GM20000 (cell line): ENCODE data around the gene CEP112.
"Not testable (repeated sequence)": the region's sequence is repeated elsewhere in the genome, so short reads cannot be mapped to it uniquely, and the experiment has no call there.

ENCODE experiments used
- DNase-seq: peaks from one replicate; pipeline ENCODE4 v3.0.0; 2012; ENCODE audit warnings: low spot score
- TF ChIP-seq, protein P1 (sequence below): IDR thresholded peaks from 2 replicates; pipeline ENCODE4 v1.5.1; 2012; ENCODE audit warnings: mild to moderate bottlenecking, control low read depth; ENCODE audit errors: extremely low read depth, missing control alignments

Gene CEP112

DNA sequence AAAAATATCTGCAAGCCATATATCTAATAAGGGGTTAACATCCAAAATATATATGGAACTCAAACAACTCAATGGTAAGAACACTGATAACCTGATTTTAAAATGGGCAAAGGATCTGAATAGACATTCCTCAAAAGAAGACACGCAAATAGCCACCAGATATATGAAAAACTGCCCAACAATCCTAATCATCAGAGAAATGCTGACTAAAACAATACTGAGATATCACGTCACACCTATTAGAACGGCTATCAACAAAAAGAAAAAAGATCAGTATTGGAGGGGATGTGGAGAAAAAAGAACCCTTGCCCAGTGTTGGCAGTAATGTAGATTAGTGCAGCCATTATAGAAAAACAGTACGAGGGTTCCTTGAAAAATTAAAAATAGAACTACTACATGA is 97.2 kb downstream of the CEP112 start:
- no peak for DNase-seq
- TF ChIP-seq, protein P1, sequence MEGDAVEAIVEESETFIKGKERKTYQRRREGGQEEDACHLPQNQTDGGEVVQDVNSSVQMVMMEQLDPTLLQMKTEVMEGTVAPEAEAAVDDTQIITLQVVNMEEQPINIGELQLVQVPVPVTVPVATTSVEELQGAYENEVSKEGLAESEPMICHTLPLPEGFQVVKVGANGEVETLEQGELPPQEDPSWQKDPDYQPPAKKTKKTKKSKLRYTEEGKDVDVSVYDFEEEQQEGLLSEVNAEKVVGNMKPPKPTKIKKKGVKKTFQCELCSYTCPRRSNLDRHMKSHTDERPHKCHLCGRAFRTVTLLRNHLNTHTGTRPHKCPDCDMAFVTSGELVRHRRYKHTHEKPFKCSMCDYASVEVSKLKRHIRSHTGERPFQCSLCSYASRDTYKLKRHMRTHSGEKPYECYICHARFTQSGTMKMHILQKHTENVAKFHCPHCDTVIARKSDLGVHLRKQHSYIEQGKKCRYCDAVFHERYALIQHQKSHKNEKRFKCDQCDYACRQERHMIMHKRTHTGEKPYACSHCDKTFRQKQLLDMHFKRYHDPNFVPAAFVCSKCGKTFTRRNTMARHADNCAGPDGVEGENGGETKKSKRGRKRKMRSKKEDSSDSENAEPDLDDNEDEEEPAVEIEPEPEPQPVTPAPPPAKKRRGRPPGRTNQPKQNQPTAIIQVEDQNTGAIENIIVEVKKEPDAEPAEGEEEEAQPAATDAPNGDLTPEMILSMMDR: no peak

GRCh38 chr17:66091445-66092080 is 100.4 kb downstream of the CEP112 start:
- TF ChIP-seq, protein P1: no peak
- DNase-seq: no peak

DNA sequence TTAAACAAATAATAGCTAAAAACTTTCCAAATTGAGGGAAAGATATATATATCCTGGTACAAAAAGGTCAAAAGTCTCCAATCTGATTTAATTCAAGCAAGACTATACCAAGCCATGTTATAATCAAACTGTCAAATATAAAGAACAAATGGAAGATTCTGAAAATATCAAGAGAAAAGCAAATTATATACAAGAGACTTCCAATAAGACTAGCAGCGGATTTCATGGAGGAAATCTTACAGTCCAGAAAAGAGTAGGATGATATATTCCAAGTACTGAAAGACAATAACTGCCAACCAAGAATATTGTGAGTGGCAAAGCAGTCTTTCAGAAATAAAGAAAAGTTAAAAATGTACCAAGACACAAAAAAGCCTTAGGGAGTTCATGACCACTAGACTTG is 102.2 kb downstream of the CEP112 start:
- DNase-seq: no peak
- TF ChIP-seq, protein P1: no peak

- TF ChIP-seq, protein P1: no peak
- DNase-seq: no peak
Observed at GRCh38 chr17:66088173-66088572, 103.8 kb downstream of the CEP112 start.

GRCh38 chr17:66087073-66087472 is 104.9 kb downstream of the CEP112 start:
- TF ChIP-seq, protein P1: no peak
- no peak for DNase-seq

DNA sequence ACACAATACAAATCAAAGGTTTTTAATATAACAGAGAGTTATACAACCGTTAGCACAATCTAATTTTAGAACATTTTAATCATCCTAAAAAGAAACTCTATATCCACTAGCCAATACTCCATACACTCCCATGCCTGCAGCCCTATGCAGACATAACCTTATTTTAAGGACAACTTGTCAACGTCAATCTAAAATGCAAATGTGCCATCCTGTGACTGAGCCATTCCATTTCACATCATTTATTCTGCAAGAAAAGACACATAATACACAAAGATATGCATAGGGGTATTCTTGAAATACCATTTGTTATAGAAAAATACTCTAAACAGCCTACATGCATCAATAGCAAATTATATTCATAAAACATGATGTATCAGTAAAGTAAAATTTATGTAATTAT is 106.7 kb downstream of the CEP112 start:
- TF ChIP-seq, protein P1: no peak

DNA sequence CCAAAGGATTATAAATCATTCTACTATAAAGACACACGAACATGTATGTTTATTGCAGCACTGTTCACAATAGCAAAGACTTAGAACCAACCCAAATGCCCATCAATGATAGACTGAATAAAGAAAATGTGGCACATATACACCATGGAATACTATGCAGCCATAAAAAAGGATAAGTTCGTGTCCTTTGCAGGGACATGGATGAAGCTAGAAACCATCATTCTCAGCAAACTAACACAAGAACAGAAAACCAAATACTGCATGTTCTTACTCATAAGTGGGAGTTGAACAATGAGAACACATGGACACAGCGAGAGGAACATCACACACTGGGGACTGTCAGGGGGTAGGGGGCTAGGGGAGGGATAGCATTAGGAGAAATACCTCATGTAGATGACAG is 111.3 kb downstream of the CEP112 start:
- not testable (repeated sequence) for DNase-seq

More for the DNA sequence above, 106.7 kb downstream of the CEP112 start:
- no peak for DNase-seq

GRCh38 chr17:66076546-66077190 is 115.3 kb downstream of the CEP112 start:
- DNase-seq: no peak
- TF ChIP-seq, protein P1: no peak
